HG03135 (cell line): ENCODE measurements around the gene EGR1.

Experiments
- ATAC-seq: cut with Tn5 transposase; IDR thresholded peaks from one replicate; pipeline ENCODE4 v1.9.1; 2021; ENCODE audit warnings: mild to moderate bottlenecking, moderate library complexity; ENCODE audit not compliant: unreplicated experiment

EGR1 gene

GRCh38 chr5:138452720-138453119 is 12.6 kb upstream of the EGR1 start:
- no peak for ATAC-seq

- no peak for ATAC-seq
Observed at GRCh38 chr5:138453590-138453989, 11.7 kb upstream of the EGR1 start.

GRCh38 chr5:138454121-138454520 is 11.2 kb upstream of the EGR1 start:
- ATAC-seq: no peak

GRCh38 chr5:138455232-138455930 is 9.9 kb upstream of the EGR1 start:
- ATAC-seq: no peak

- no peak for ATAC-seq
Observed at GRCh38 chr5:138457531-138458275, 7.6 kb upstream of the EGR1 start.

- ATAC-seq: no peak
Observed at GRCh38 chr5:138458384-138458783, 6.9 kb upstream of the EGR1 start.

- ATAC-seq: no peak
Observed at GRCh38 chr5:138458856-138459255, 6.4 kb upstream of the EGR1 start.

GRCh38 chr5:138459311-138459933 is 5.9 kb upstream of the EGR1 start:
- ATAC-seq: peak; percentile 37

- no peak for ATAC-seq
Observed at GRCh38 chr5:138460032-138460693, 5.1 kb upstream of the EGR1 start.

- no peak for ATAC-seq
Observed at GRCh38 chr5:138461343-138462125, 3.7 kb upstream of the EGR1 start.

- no peak for ATAC-seq
Observed at GRCh38 chr5:138463419-138464007, 1.8 kb upstream of the EGR1 start.

- peak; percentile 46 for ATAC-seq
Observed at GRCh38 chr5:138464008-138464387, 1.3 kb upstream of the EGR1 start.

- ATAC-seq: peak; percentile 72
Observed at GRCh38 chr5:138464388-138465260, 655 bp upstream of the EGR1 start.

- no peak for ATAC-seq
Observed at GRCh38 chr5:138466125-138466899, 1.0 kb downstream of the EGR1 start.

- no peak for ATAC-seq
Observed at GRCh38 chr5:138466900-138467710, 1.8 kb downstream of the EGR1 start.

- no peak for ATAC-seq
Observed at GRCh38 chr5:138467711-138468132, 2.4 kb downstream of the EGR1 start.

- ATAC-seq: no peak
Observed at GRCh38 chr5:138468133-138468965, 3.1 kb downstream of the EGR1 start.
